K562 (cell line): ENCODE measurements around the gene MMUT. TPM values are rescaled to one million over a fixed set of nuclear protein-coding genes. Genes with fewer than 3 reads are reported as not detected.

Source experiments
- BHLHE40 ChIP-seq: IDR thresholded peaks from 2 replicates; pipeline ENCODE4 v1.6.1; 2011; ENCODE audit warnings: low read length, improper control_type of control experiment
- DNMT1 ChIP-seq: fragments of 450-650 bp; IDR thresholded peaks from 2 replicates; pipeline ENCODE4 v1.6.1; 2016; ENCODE audit warnings: antibody characterized with exemption, mild to moderate bottlenecking
- GABPB1 ChIP-seq: sonication (generic); formaldehyde crosslinking; IDR thresholded peaks from 2 replicates; pipeline ENCODE4 v1.8.0; 2022; ENCODE audit warnings: mild to moderate bottlenecking, missing genetic modification reagents
- HDAC3 ChIP-seq: fragments of 450-650 bp; IDR thresholded peaks from 2 replicates; pipeline ENCODE4 v1.6.1; 2018; ENCODE audit warnings: borderline replicate concordance, mild to moderate bottlenecking, moderate library complexity; ENCODE audit not compliant: partially characterized antibody
- HNRNPUL1 ChIP-seq: fragments of 200-400 bp; formaldehyde crosslinking; IDR thresholded peaks from 2 replicates; pipeline ENCODE4 v1.6.1; 2017; ENCODE audit warnings: low read length
- MCM3 ChIP-seq: fragments of 450-650 bp; IDR thresholded peaks from 2 replicates; pipeline ENCODE4 v1.6.1; 2016
- PTBP1 ChIP-seq: fragments of 200-400 bp; formaldehyde crosslinking; IDR thresholded peaks from 2 replicates; pipeline ENCODE4 v1.6.1; 2017; ENCODE audit warnings: low read depth, low read length
- SIRT6 ChIP-seq: IDR thresholded peaks from one replicate; pipeline ENCODE4 v1.6.1; 2012; ENCODE audit warnings: low read depth, mild to moderate bottlenecking, control low read depth, inconsistent platforms, low read length, moderate library complexity
- SMAD1 ChIP-seq: fragments of 150-350 bp; IDR thresholded peaks from 2 replicates; pipeline ENCODE4 v1.6.1; 2014; ENCODE audit warnings: low read length, low read depth; ENCODE audit not compliant: partially characterized antibody
- SMC3 ChIP-seq: conservative IDR thresholded peaks from 2 replicates; pipeline ENCODE4 v1.6.1; 2011; ENCODE audit warnings: low read depth, low read length, improper control_type of control experiment; ENCODE audit not compliant: insufficient read depth
- XRCC5 ChIP-seq: fragments of 200-400 bp; formaldehyde crosslinking; IDR thresholded peaks from 2 replicates; pipeline ENCODE4 v1.6.1; 2017; ENCODE audit warnings: low read depth, mild to moderate bottlenecking, low read length
- ZBTB1 ChIP-seq: sonication (generic); formaldehyde crosslinking; IDR thresholded peaks from 2 replicates; pipeline ENCODE4 v1.8.1; 2023; ENCODE audit warnings: missing genetic modification reagents, low read depth, mild to moderate bottlenecking, borderline replicate concordance
- ZFP1 ChIP-seq: fragments of 450-650 bp; formaldehyde crosslinking; IDR thresholded peaks from 2 replicates; pipeline ENCODE4 v1.4.0; 2020; ENCODE audit warnings: mild to moderate bottlenecking, mixed read lengths
- ZNF41 ChIP-seq: fragments of 250-450 bp; sonication (Bioruptor Pico); conservative IDR thresholded peaks from 2 replicates; pipeline ENCODE4 v1.4.0; 2020; ENCODE audit warnings: mild to moderate bottlenecking
- ZNF830 ChIP-seq: fragments of 250-450 bp; sonication (Bioruptor Pico); IDR thresholded peaks from 2 replicates; pipeline ENCODE4 v1.5.0; 2021; ENCODE audit warnings: mild to moderate bottlenecking
- polyA plus RNA-seq, 8 experiments: library from polyadenylated mRNA; depleted of rRNA in 4 of 8; stranded (reverse) in 5 of 8; unstranded in 3 of 8; fragments of >200 nt; fragmentation: Nextera tagmentation in 2 of 8; fragmentation: Illumina TruSeq in 1 of 8; extraction: Ambion mirVana in 2 of 8; extraction: Trizol in 1 of 8; gene quantifications; 2 replicates each; pipeline versions ENCODE4 v1.2.1 to v1.2.3, GENCODE V29; 2011 to 2014; ENCODE audit warnings: inconsistent platforms in 1 of 8, missing spikeins in 1 of 8
- total RNA-seq, 7 experiments: library from RNA; depleted of rRNA in 6 of 7; stranded (reverse); fragments of >200 nt in 6 of 7; fragmentation: Illumina TruSeq in 2 of 7; extraction: Trizol in 2 of 7; gene quantifications; 2 replicates each; pipeline versions ENCODE4 v1.2.1 to v1.2.3, GENCODE V29; 2011 to 2021; ENCODE audit warnings: low replicate concordance in 1 of 7
- TF ChIP-seq, protein P1 (sequence below): fragments of 450-650 bp; IDR thresholded peaks from 2 replicates; pipeline ENCODE4 v1.6.1; 2017; ENCODE audit warnings: antibody characterized with exemption, mild to moderate bottlenecking
- TF ChIP-seq, protein P2 (sequence below): sonication (generic); formaldehyde crosslinking; IDR thresholded peaks from 2 replicates; pipeline ENCODE4 v1.8.0; 2022; ENCODE audit warnings: mild to moderate bottlenecking, missing genetic modification reagents
- TF ChIP-seq, protein P3 (sequence below): fragments of 250-450 bp; sonication (Bioruptor Pico); IDR thresholded peaks from 2 replicates; pipeline ENCODE4 v1.5.1; 2021; ENCODE audit warnings: mild to moderate bottlenecking

MMUT gene
- total and polyA plus RNA-seq, 9 of the 15 experiments (the other 6 are each of a cell fraction or from before 2014, with no cell fraction given): 7.1 to 26.4 (median 16.0) TPM

DNA sequence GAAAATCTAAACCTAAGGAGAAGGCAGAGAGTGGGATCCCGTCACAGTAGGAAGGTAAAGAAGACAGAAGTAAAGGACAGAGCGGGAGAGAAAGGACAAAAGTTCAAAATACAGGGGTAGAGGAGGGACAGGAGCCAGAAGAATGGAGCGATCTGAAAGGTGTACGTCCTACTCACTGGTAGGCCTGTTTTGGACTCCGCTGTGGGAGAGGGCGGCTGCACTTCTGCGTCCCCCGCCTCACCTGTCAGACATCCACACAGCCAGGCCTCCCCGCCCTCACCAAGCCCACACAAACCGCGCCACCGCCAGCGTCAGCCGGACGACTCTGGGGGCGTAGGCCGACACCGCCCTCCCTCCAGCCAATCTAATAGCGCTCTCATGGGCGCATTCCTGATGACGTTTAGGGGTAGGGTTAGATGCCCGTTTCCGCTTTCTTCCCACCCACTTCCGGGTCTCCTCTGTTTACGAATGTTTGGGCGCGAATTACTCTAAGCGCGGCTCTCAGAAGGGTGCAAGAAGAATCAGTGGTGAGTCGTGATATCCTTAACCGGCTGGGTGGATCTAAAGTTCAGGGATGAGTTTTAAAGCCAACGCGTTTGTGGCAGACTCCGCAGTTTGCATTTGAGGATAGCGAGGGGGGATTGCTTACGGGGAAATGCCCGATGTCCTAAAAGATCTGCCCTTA lies at the start of gene MMUT, which contains the start of gene CENPQ (continued):
- TF ChIP-seq, protein P1, sequence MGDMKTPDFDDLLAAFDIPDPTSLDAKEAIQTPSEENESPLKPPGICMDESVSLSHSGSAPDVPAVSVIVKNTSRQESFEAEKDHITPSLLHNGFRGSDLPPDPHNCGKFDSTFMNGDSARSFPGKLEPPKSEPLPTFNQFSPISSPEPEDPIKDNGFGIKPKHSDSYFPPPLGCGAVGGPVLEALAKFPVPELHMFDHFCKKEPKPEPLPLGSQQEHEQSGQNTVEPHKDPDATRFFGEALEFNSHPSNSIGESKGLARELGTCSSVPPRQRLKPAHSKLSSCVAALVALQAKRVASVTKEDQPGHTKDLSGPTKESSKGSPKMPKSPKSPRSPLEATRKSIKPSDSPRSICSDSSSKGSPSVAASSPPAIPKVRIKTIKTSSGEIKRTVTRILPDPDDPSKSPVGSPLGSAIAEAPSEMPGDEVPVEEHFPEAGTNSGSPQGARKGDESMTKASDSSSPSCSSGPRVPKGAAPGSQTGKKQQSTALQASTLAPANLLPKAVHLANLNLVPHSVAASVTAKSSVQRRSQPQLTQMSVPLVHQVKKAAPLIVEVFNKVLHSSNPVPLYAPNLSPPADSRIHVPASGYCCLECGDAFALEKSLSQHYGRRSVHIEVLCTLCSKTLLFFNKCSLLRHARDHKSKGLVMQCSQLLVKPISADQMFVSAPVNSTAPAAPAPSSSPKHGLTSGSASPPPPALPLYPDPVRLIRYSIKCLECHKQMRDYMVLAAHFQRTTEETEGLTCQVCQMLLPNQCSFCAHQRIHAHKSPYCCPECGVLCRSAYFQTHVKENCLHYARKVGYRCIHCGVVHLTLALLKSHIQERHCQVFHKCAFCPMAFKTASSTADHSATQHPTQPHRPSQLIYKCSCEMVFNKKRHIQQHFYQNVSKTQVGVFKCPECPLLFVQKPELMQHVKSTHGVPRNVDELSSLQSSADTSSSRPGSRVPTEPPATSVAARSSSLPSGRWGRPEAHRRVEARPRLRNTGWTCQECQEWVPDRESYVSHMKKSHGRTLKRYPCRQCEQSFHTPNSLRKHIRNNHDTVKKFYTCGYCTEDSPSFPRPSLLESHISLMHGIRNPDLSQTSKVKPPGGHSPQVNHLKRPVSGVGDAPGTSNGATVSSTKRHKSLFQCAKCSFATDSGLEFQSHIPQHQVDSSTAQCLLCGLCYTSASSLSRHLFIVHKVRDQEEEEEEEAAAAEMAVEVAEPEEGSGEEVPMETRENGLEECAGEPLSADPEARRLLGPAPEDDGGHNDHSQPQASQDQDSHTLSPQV: no peak
- TF ChIP-seq XRCC5: no peak
- TF ChIP-seq MCM3: no peak
- no peak for TF ChIP-seq HNRNPUL1
- TF ChIP-seq, protein P2, sequence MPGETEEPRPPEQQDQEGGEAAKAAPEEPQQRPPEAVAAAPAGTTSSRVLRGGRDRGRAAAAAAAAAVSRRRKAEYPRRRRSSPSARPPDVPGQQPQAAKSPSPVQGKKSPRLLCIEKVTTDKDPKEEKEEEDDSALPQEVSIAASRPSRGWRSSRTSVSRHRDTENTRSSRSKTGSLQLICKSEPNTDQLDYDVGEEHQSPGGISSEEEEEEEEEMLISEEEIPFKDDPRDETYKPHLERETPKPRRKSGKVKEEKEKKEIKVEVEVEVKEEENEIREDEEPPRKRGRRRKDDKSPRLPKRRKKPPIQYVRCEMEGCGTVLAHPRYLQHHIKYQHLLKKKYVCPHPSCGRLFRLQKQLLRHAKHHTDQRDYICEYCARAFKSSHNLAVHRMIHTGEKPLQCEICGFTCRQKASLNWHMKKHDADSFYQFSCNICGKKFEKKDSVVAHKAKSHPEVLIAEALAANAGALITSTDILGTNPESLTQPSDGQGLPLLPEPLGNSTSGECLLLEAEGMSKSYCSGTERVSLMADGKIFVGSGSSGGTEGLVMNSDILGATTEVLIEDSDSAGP (CRISPR knock-in tag): no peak
- TF ChIP-seq SMAD1: no peak
- no peak for TF ChIP-seq SMC3
- no peak for TF ChIP-seq ZNF830 (CRISPR knock-in tag)
- no peak for TF ChIP-seq ZFP1 (CRISPR knock-in tag)
- TF ChIP-seq BHLHE40: no peak
- TF ChIP-seq DNMT1: no peak; the same call in 1 of the 2 replicates
- TF ChIP-seq ZNF41 (CRISPR knock-in tag): no peak
- TF ChIP-seq HDAC3: no peak
- TF ChIP-seq SIRT6: no peak
- TF ChIP-seq ZBTB1 (CRISPR knock-in tag): 0 out of 2 replicates have a peak, but pooled peaks have one; percentile 70
- TF ChIP-seq, protein P3, sequence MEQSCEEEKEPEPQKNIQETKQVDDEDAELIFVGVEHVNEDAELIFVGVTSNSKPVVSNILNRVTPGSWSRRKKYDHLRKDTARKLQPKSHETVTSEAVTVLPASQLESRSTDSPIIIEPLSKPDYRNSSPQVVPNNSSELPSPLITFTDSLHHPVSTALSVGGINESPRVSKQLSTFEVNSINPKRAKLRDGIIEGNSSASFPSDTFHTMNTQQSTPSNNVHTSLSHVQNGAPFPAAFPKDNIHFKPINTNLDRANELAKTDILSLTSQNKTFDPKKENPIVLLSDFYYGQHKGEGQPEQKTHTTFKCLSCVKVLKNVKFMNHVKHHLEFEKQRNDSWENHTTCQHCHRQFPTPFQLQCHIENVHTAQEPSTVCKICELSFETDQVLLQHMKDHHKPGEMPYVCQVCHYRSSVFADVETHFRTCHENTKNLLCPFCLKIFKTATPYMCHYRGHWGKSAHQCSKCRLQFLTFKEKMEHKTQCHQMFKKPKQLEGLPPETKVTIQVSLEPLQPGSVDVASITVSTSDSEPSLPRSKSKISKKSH (CRISPR knock-in tag): no peak
- peak; percentile 91 for TF ChIP-seq GABPB1
- no peak for TF ChIP-seq PTBP1
